ENCODE results near the gene SEC14L3. TPM values are rescaled to one million over a fixed set of nuclear protein-coding genes. Genes with fewer than 3 reads are reported as not detected.
"Not testable (repeated sequence)": the region's sequence is repeated elsewhere in the genome, so short reads cannot be mapped to it uniquely, and the experiment has no call there.

The SEC14L3 gene
- total RNA-seq, 1 donor: not detected

DNA sequence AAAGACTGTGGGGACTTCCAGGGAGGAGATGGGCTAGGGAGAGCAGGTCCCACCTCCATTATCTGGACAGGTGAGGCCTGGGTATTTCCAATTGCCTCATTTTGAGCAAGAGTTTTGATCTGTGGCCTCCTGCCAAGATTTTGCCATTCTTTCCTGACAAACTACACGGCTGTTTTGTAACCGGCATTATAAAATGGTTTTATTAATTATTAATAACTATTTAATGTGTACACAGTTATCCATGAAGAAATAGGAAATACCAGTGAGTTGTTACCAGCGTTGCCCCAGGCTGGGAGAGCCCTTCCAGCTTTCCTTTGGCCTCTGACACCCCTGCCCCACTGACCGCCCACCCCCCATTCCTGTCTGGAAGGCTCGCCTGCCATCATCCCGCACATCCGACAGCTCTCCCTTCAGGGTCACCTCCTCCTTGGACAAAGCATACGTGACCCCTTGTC lies 14.9 kb upstream of the SEC14L3 start:
- no peak for DNase-seq (ENCODE audit: low read depth in 2 of 3, low spot score in 2 of 3)

DNA sequence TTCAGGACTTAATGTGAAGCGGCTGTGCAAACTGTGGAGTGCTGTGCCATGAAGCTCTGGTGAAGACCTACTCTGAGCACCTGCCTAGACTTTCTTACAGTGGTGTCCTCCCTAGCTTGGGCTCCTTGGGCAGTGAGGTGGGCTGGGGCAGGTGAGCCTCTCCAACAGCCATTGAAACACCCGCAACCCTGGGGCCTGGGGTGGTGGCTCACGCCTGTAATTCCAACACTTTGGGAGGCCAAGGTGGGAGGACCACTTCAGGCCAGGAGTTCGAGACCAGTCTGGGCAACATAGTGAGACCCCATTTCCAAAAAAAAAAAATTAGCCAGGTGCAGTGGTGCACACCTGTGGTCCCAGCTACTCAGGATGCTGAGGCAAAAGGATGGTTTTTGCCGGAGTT lies 14.3 kb upstream of the SEC14L3 start:
- no peak for DNase-seq (ENCODE audit: low read depth in 2 of 3, low spot score in 2 of 3)

DNA sequence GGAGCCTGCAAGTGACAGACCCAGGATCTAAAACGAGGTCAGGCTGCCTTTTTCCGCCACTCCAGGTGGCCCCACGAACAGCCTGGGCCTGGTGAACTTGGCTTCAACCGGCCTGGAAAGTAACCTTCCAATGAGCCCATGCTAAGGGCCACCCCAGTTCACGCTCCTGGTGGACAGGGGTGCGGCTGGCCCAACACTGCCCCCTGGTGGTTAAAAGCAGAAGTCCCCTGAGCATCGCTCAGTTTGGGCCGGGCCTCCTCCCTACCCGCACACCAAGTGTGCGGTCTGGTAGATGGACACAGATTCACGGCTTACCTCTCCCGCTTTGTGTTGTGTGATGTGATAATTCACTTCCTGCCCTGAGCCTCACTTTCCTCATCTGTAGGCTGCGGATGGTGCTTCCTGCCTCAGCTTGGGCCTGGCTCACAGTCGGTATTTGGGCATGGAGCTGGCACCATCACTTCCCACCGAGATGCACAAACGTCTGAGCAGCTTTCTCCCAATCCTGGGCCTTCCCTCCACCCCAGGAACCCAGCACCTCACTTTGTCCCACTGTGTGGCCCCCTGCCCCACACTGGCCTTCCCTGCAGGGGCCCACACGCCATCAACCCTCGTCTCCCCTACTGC lies 13.7 kb upstream of the SEC14L3 start:
- peak; percentile 50 to 72 (median 68) for DNase-seq (ENCODE audit: low read depth in 2 of 3, low spot score in 2 of 3)

DNA sequence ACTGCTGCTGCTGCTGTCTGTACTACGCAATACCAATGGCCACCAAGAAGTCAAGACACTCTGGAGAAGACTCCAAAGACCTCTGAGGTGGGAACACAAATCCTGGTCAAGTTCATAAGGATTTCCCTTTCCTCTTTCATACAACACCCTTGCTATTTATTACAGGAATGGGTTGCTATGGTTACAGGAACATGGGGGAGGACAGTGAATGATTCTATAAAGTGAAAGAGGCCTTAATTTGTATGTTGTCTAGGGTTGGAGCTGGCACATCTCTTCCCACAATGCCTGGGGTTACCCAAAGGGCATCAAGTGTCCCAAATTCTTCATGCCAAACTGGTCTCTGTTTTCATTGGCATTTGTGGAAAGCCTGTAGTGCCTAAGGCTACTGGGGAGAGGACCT lies 11.4 kb upstream of the SEC14L3 start:
- no peak for DNase-seq (ENCODE audit: low read depth in 2 of 3, low spot score in 2 of 3)

DNA sequence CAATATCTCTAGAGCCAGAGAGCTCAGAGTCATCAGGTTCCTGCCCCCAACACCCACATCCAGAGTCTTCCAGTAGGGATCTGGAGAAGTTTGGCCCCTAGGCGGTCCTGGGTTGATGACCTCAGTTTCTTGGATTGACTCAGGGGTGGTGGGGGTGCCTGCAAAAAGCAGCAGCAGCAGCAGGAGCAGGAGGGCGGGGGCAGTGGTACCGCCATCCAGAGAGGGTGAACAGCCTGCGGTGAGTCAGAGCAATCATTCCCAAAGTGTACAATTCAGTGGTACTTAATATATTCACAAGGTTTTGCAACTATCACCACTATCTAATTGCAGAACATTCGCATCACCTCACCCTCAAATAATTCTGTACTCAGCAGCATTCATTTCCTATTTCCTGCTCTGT lies 9.9 kb upstream of the SEC14L3 start:
- no peak for DNase-seq (ENCODE audit: low read depth in 2 of 3, low spot score in 2 of 3)

DNA sequence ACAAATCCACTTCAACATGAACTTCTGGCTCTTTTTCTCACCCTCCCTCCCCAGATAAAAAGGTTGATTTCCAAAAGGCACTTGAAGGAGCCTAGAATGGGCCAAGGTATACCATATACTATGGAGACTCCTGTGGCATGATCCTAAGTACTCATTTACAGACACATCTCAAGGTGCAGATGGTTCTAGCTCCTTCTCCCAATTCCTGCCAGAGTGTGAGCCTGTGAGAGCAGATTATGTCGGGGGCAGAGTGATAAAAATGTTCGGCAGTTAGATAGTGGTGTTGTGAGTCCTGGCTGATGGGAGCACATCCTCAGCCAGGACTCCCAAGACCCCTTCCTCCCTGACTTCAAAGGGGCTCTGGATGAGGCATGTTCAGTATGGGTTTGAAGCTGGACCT lies 8.2 kb upstream of the SEC14L3 start:
- DNase-seq (ENCODE audit: low read depth in 2 of 3, low spot score in 2 of 3): no peak

DNA sequence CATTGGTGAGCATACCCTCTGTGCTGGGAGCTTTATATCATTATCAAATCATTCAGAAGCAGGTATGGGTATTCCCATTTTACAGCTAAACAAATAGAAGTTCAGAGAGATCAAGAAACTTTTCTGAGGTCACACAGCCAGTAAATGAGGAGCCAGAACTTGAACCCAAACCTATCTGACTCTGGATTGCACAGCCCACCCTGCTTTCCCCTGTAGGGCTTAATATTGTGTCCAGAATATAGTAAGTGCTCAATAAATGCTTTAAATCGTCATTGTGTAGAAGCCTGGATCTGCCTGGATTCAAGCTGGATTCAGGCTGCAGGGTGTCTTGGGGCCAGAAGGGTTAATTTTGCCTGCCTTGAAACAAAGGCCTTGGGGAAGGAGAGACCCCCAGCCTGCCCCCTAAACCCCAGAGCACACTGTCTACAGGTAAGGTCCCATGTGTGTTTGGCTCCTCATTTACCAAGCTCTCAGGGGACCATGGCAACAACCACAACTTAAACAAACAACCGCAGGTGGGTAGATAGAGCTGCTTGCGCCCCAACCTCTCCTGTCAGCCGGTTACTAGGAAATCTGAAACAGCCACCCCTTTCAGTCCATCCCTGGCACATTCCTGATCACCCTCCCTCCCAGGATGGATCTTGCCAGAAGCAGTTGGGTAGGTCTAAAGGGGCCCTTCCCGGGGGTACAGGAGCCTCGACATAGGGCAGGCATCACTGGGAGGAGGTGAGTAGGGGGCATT lies 3.0 kb upstream of the SEC14L3 start:
- DNase-seq (ENCODE audit: low read depth in 2 of 3, low spot score in 2 of 3): peak in 1 of 3 donors; percentile 17

DNA sequence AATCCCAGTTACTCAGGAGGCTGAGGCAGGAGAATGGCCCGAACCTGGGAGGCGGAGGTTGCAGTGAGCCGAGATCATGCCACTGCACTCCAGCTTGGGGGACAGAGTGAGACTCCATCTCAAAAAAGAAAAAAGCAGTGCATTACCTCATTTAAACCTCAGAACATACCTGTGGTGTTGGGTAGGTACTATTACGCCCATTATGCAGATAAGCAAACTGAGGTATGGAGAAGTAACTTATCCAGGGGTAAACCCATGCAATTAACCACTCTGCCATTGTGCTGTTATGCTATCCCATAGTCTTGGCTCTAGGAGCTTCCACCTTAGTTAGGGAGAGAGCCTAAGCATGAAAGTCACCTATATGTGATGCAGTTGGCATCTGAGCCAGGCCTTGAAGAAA lies 2.3 kb upstream of the SEC14L3 start:
- DNase-seq (ENCODE audit: low read depth in 2 of 3, low spot score in 2 of 3): no peak

DNA sequence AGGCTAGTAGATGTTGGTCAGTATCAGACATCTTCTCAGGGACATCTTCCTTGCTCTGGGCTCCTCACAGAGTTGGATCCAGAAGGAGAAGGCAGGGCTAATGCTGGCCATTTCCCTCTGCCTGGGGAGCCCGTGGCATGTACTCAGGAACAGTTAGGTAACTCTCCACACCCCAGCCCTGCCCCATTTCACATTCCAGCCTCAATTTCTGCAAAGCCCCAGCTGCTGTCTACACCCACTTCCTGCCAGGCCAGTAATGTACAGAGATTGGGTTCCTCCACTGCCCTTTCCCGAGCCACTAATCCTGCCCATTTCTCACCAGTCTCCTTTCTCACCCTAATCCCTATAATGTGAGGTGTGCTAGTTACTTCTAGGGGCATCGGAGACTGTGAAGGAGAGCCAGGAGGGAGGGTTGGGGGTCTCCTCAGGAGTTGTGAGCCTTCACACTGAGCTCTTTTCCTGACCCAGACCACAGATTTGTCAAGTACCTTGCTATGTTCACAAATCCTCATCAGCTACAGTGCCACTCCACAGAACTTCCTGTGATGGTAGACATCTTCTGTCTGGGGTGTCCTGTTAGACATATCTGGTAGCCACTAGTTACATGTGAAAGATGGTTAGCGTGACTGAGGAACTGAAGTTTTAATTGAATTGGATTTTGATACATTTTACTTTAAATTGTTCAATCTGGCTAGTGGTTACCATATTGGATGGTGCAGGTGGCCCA lies 1.3 kb upstream of the SEC14L3 start:
- DNase-seq (ENCODE audit: low read depth in 2 of 3, low spot score in 2 of 3): no peak

DNA sequence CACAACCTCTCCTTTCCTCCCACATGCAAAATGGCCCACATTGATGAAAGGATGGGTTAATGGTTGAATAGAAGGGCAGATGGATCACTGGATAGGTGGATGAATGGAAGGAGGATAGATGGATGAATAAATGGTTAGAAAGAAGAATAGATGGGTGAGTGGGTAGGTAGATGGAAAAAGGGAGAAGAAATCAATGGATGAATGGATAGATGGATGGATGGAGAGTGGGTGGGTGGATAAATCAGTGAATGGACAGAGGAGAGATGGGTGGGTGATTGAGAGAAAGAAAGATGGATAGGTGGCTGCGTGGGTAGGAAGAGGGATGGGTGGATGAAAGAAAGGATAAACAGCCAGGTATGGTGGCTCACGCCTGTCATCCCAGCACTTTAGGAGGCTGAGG lies 1.2 kb downstream of the SEC14L3 start:
- DNase-seq (ENCODE audit: low read depth in 2 of 3, low spot score in 2 of 3): no peak

DNA sequence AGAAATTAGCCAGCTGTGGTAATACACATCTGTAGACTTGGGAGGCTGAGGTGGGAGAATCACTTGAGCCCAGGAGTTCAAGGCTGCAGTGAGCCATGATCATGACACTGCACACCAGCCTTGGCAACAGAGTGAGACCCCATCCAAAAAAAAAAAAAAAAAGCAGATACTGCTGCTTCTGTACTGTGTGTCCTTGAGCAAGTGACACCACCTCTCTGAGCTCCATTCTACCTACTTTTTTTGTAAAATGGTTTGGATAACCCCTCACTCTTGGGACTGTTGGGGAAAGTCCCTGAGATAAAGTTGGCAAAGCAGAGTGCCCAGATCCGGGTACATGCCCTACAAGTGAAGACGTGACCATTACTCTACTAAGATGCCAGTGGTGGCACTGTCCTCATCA lies 2.7 kb downstream of the SEC14L3 start:
- DNase-seq (ENCODE audit: low read depth in 2 of 3, low spot score in 2 of 3): no peak

DNA sequence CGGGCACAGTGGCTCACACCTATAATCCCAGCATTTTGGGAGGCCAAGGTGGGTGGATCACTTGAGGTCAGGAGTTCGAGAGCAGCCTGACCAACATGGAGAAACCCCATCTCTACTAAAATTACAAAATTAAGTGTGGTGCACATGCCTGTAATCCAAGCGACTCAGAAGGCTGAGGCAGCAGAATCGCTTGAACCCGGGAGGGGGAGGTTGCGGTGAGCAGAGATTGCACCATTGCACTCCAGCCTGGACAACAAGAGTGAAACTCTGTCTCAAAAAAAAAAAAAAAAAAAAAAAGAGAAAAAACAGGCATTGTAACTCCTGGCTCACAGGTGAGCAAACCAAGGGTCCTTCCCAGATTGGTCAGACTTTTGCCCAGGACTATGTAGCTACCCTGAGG lies 11.3 kb downstream of the SEC14L3 start:
- DNase-seq (ENCODE audit: low read depth in 2 of 3, low spot score in 2 of 3): not testable (repeated sequence)

DNA sequence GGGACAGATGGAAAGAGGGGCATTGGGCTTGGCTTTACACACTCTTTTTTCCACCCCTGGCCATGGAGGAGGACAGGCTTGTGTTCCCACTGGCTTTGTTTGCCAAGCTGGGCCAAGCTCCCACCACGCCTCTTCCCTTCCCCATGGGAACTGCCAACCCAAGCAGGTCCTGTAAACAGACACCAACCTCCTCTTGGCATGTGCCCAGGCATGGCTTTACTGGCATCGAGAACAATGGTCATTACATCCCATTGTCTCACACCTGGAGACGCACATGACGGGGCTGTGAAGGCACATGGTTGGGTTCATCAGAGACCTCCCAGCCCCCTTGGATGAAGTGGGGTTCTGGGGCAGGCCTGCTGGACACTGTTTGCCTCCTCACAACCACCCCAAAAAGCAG lies 11.7 kb downstream of the SEC14L3 start:
- no peak for DNase-seq (ENCODE audit: low read depth in 2 of 3, low spot score in 2 of 3)

DNA sequence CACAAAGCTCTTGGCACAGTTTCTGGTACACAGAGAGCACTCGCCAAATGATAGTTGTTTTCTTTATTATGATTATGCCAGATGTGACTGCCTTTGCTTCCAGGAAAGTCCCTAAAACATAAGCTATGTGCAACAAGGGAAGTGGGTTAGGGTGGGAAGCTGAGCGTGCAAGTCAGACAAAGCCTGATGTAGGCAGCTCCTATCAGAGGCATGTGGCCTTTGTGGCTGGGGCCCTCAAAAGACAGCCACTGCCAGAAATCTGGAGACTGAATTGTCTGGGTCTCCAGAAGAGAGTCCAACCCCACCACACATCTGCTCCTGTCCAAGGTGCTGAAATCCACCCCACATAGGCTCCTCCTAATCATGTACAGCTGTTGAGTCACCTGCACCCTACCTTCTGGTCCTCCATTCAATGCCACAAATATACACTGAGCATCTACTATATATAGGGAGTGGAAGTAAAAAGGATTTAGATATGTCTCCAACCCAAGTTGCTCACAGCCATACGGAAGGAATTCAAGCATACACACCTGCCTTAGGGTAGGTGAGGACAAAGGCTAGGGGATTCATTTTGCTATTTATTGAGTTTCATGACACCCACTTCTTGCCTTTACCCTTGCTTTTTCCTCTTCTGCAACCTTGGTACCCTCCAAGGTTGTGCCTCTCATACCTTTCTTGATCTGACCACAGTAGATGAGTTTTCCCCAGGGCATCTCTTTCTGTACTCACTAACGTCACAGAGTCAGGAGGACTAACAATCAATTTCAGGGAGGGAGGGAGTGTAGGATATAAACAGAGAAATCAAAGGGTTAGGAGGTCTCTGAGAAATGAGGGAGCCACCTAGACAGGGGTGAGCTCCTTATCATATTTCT lies 12.4 kb downstream of the SEC14L3 start:
- peak in 2 of 3 donors; percentile 46 to 68 for DNase-seq (ENCODE audit: low read depth in 2 of 3, low spot score in 2 of 3)

DNA sequence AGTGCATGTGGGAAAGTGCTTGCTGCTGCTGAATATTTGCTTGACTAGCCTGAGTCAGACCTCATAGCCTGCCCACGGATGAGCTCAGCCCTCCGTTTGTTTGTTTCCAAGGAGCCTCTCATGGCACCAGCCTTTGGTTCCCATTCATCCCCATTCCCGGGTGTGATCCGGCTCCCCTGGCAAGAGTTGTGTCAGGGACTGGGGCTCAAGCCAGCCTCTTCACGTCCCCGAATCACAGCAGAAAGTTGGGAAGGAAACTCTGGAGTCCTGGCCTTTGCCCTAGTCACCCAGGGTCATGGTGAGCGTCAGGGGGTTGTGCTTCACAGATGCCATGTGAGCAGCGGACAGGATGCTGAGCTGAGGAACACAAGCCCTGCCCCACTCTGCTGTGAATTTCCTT lies 13.8 kb downstream of the SEC14L3 start:
- DNase-seq (ENCODE audit: low read depth in 2 of 3, low spot score in 2 of 3): no peak

DNA sequence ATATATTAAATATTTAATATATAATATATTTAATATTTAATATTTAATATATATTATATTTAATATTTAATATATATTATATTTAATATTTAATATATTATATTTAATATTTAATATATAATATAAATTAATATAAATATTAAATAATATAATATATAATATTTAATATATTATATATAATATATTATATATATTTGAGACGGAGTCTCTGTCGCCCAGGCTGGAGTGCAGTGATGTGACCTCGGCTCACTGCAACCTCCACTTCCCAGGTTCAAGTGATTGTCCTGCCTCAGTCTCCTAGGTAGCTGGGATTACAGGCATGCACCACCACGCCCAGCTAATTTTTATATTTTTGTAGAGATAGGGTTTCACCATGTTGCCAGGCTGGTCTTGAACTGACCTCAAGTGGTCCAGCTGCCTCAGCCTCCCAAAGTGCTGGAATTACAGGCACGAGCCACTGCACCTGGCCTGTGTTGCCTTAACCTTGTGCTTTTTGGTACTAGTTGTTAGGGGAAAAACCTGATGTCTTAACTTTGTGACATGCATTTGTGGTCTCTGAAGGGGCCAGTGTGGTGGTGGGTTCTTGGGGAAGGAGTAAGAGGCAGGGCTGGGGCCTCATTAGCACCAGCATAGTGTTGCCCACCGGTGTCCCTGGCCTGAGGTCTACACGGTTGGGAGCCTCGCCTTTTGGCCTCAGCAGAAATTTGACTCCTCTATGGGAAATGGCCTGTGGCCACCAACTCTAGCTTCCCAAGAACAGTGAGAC lies 16.6 kb downstream of the SEC14L3 start:
- DNase-seq (ENCODE audit: low read depth in 2 of 3, low spot score in 2 of 3): no peak

DNA sequence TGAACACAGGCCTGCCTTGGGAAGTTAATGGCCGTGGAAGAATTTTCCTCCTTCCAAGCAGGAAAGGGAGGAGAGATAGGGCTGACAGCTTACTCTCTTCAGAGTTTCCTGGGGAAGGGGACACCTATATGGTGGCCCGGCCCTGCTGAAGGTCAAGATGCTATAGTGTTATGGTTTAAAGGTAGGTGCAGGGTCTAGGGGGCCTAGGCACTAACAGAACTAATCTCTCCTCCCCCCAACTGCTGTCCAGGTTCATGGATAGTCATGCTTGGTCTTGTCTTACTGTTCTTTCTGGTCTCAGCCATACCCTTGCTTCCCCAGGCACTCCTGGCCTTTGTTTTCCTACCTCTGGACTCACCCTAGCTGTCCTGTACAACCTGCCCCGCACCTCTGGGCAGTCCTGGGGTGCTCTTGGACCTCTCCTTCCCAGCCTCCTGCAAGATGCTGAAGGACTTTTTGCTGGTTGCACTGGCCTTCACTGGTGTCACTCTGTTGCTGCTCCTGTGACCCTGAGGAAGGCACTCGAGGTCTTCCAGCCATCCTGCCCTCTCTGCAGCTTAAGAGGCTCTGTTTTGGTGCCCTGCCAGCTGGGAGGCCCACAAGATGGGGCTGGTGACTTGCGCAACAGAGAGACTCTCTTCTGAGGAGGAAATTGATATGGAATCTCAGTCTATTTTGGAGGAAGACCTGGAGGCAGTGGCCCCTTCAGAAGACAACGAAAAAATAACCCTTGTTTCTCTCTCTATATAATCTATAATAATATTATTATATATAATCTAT lies 17.9 kb downstream of the SEC14L3 start:
- DNase-seq (ENCODE audit: low read depth in 2 of 3, low spot score in 2 of 3): peak in 1 of 3 donors; percentile 61

DNA sequence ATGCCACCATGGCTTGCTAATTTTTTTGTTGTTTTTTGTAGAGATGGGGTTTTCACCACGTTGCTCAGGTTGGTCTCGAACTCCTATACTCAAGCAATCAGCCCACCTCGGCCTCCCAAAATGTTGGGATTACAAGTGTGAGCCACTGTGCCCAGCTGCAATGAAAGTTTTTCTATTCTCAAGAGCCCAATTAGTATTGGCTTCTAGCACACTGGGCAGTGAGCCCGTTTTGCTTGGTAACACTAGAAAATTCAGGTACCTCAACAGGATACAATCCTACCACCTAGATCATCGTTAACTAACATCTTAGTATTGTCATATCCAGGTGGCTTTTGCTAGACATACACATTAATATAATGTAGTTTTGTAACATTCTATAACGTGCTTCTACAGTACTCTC lies 19.0 kb downstream of the SEC14L3 start:
- DNase-seq (ENCODE audit: low read depth in 2 of 3, low spot score in 2 of 3): no peak

DNA sequence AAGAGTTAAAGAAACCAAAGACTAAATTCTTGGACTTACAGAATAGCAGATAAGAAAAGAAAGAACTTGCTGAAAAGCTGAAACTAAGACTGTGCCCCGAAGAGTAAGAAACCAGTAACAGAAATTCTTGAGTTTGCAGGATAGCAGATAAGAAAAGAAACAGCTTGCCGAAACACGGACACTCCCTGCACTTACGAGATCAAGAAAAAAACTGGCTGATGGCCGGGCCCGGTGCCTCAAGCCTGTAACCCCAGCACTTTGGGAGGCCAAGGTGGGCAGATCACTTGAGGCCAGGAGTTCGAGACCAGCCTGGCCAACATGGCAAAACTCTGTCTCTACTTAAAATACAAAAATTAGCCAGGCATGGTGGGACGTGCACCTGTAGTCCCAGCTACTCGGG lies 20.3 kb downstream of the SEC14L3 start:
- DNase-seq (ENCODE audit: low read depth in 2 of 3, low spot score in 2 of 3): not testable (repeated sequence)

Measured in hematopoietic multipotent progenitor cell (in vitro differentiated cells).